A673 (cell line): ENCODE measurements around the gene ACTR3. TPM values are rescaled to one million over a fixed set of nuclear protein-coding genes. Genes with fewer than 3 reads are reported as not detected.

ENCODE experiments used
- BruUV-seq: library from RNA; stranded (reverse); fragments of 400-500 nt; replicated peaks from 2 replicates; lab custom pipeline; 2021; lab: Mats Ljungman, UMichigan
- CTCF ChIA-PET: fragments of 300-600 bp; sonication (Branson Sonifier 250); formaldehyde crosslinking; loops from one replicate; lab custom pipeline; 2022; ENCODE audit warnings: antibody characterized with exemption; lab: Charles Lee
- POLR2A ChIA-PET: fragments of 300-600 bp; sonication (Branson Sonifier 250); formaldehyde crosslinking; loops from one replicate; lab custom pipeline; 2022; ENCODE audit warnings: antibody characterized with exemption; ENCODE audit not compliant: low non-redundant PET; lab: Charles Lee
- DNase-seq: peaks from one replicate; pipeline ENCODE4 v3.0.0-alpha.2; 2015; ENCODE audit warnings: low spot score
- H3K27ac ChIP-seq: fragments of 200-600 bp; sonication (generic); 2 replicates; pipeline ENCODE4 v1.5.1; 2016; ENCODE audit warnings: mixed run types, low read depth, mild to moderate bottlenecking, mixed read lengths, antibody characterized with exemption, low read length; ENCODE audit not compliant: poor library complexity, severe bottlenecking
- H3K27me3 ChIP-seq: fragments of 200-600 bp; sonication (generic); replicated peaks from 2 replicates; pipeline ENCODE4 v1.6.1; 2017; ENCODE audit warnings: mixed run types, low read depth, mild to moderate bottlenecking, mixed read lengths, antibody characterized with exemption, low read length; ENCODE audit not compliant: insufficient read depth, poor library complexity
- H3K36me3 ChIP-seq: fragments of 200-600 bp; sonication (generic); 2 replicates; pipeline ENCODE4 v1.6.1; 2016; ENCODE audit warnings: mixed run types, mild to moderate bottlenecking, mixed read lengths, antibody characterized with exemption, low read length; ENCODE audit not compliant: insufficient read depth, poor library complexity, severe bottlenecking
- H3K4me1 ChIP-seq: fragments of 200-600 bp; sonication (generic); 2 replicates; pipeline ENCODE4 v1.6.1; 2017; ENCODE audit warnings: mixed run types, mild to moderate bottlenecking, mixed read lengths, antibody characterized with exemption, low read length; ENCODE audit not compliant: insufficient read depth, poor library complexity, severe bottlenecking
- H3K4me3 ChIP-seq: fragments of 200-600 bp; sonication (generic); 2 replicates; pipeline ENCODE4 v1.5.1; 2016; ENCODE audit warnings: low read depth, mixed run types, mild to moderate bottlenecking, mixed read lengths, low read length; ENCODE audit not compliant: poor library complexity, severe bottlenecking
- H3K9me3 ChIP-seq: fragments of 200-600 bp; sonication (generic); 2 replicates; pipeline ENCODE4 v1.6.1; 2016; ENCODE audit warnings: mixed run types, low read depth, mild to moderate bottlenecking, mixed read lengths, antibody characterized with exemption, low read length; ENCODE audit not compliant: poor library complexity, severe bottlenecking
- EZH2 ChIP-seq: fragments of 200-600 bp; sonication (generic); IDR thresholded peaks from 2 replicates; pipeline ENCODE4 v1.6.1; 2017; ENCODE audit warnings: borderline replicate concordance, low read depth, mild to moderate bottlenecking, mixed read lengths, antibody characterized with exemption, low read length; ENCODE audit not compliant: poor library complexity, severe bottlenecking
- intact Hi-C: fragments of 100-400 bp; cut with micrococcal nuclease; formaldehyde crosslinking; loops from one replicate; pipeline ENCODE4 v1.10.0; 2022; ENCODE audit not compliant: unreplicated experiment
- total RNA-seq: library from RNA; stranded (reverse); gene quantifications from 2 replicates; pipeline ENCODE4 v1.2.3, GENCODE V29; 2021
- TF ChIP-seq, protein P1 (sequence below): fragments of 300-800, 200-600 bp; sonication (generic); conservative IDR thresholded peaks from 2 replicates; pipeline ENCODE4 v1.5.1; 2017; ENCODE audit warnings: low read depth, mild to moderate bottlenecking, antibody characterized with exemption, low read length, moderate library complexity, mixed read lengths

Gene ACTR3
- total RNA-seq, 1 experiment from 2014 or later, result 340 TPM

DNA sequence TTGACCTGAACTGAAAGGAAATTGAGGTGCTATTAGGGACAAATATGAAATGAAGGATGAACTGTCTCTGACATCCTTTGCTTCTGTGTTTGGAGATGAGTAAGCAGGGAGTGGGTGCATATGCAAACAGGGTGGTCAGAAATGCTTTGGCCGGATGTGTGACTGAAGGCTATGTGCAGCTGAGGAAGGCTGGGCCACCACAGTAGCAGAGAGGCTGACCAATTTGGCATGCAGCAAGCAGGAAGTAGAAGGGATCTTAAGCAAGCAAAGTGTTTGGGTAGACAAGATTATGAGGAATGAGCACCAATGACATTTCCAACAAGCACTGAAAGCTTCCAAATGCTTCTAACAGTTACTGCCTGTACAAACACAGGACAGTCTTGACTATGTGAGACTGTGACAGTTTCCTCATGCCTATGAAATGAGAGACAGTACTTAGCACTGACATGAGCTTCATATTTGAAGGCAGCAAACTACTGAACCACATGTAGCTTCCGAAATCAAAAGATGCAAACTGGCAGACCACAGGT lies 3.3 kb upstream of the ACTR3 start:
- Histone ChIP-seq H3K9me3 (no peaks in the 10 kb centered on the region), H3K36me3 (no peaks in the 10 kb centered on the region), H3K27ac (no peak overlapping the region), H3K4me3 (no peak overlapping the region), H3K27me3 (no peaks in the 10 kb centered on the region), H3K4me1 (peaks cover 9% of the 10 kb centered on the region)
- no peak for DNase-seq
- ChIA-PET CTCF (no interaction called here), POLR2A (no interaction called here)
- BruUV-seq, result no TSS peak
- intact Hi-C loops, result no loop called here
- no peak for TF ChIP-seq EZH2
- TF ChIP-seq, protein P1, sequence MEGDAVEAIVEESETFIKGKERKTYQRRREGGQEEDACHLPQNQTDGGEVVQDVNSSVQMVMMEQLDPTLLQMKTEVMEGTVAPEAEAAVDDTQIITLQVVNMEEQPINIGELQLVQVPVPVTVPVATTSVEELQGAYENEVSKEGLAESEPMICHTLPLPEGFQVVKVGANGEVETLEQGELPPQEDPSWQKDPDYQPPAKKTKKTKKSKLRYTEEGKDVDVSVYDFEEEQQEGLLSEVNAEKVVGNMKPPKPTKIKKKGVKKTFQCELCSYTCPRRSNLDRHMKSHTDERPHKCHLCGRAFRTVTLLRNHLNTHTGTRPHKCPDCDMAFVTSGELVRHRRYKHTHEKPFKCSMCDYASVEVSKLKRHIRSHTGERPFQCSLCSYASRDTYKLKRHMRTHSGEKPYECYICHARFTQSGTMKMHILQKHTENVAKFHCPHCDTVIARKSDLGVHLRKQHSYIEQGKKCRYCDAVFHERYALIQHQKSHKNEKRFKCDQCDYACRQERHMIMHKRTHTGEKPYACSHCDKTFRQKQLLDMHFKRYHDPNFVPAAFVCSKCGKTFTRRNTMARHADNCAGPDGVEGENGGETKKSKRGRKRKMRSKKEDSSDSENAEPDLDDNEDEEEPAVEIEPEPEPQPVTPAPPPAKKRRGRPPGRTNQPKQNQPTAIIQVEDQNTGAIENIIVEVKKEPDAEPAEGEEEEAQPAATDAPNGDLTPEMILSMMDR, result no peak

- CTCF ChIA-PET, result no interaction called here
- Histone ChIP-seq H3K27me3 (no peaks in the 10 kb centered on the region), H3K4me3 (no peak overlapping the region), H3K9me3 (no peaks in the 10 kb centered on the region), H3K4me1 (peaks cover 15% of the 10 kb centered on the region), H3K36me3 (no peaks in the 10 kb centered on the region), H3K27ac (no peak overlapping the region)
- no peak for TF ChIP-seq EZH2
- TF ChIP-seq, protein P1, result no peak
- no peak for DNase-seq
- POLR2A ChIA-PET, result no interaction called here
- intact Hi-C loops, result no loop called here
- no TSS peak for BruUV-seq
Measured at GRCh38 chr2:113887009-113887792, 2.7 kb upstream of the ACTR3 start.

DNA sequence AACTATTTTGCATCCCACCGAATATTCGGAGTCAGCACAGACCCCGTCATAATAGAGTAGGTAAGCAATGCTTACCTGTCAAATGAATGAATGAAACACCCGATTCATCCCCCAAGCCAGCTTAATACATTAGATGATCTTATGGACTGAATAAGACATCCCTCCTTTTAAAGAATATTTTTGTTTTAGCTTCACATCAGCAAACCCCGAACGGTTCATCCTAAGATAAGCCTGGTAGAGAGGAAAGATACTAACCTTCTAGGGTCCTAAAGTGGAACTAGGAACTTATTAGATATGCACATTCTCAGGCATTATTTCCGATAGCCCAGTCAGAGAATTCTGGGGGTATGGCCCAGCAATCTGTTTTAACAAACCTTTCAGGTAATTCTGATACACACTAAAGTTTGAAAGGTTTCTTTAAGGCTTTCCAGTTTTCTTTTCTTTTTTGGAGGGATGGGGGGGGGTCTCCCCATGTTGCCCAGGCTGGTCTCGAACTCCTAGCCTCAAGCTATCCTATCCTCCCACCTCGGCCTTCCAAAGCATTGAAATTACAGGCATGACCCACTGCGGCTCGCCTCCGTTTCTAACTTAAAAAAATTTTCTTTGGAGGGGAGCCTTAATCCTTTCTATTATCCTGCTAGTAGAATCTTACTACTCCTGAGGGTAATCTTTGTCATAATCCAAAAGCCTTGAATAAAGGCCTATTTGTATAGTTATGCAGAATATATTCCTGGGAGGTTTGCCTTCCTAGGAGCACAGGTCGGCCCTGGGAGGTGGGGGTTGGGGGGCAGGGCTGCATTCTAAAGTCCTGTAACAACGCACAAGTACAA lies 1.0 kb upstream of the ACTR3 start:
- no peak for DNase-seq
- Histone ChIP-seq H3K4me3 (peak overlapping the region; percentile 95), H3K9me3 (no peaks in the 10 kb centered on the region), H3K4me1 (peaks cover 28% of the 10 kb centered on the region), H3K27ac (peak overlapping the region; percentile 98), H3K27me3 (no peaks in the 10 kb centered on the region), H3K36me3 (no peaks in the 10 kb centered on the region)
- intact Hi-C loops, result loop anchor here (2.0 kb wide), 1 partner anchor 132 kb away; the partner anchor contains the start of gene SLC35F5
- POLR2A ChIA-PET, result no interaction called here
- BruUV-seq, result TSS peak; percentile 84
- CTCF ChIA-PET, result no interaction called here
- TF ChIP-seq, protein P1, result no peak
- no peak for TF ChIP-seq EZH2
